GM19099 (cell line): ENCODE measurements around the gene OR11H7.

Experiments
- POLR2A ChIP-seq: IDR thresholded peaks from 3 replicates; pipeline ENCODE4 v1.6.1; 2011; ENCODE audit warnings: low read depth; ENCODE audit not compliant: insufficient read length; ENCODE audit errors: extremely low read depth

The OR11H7 gene

GRCh38 chr14:20228681-20229080, at the start of gene OR11H7:
Gene OR11H7 (plus strand): TSS chr14:20228981.
- no peak for TF ChIP-seq POLR2A

DNA sequence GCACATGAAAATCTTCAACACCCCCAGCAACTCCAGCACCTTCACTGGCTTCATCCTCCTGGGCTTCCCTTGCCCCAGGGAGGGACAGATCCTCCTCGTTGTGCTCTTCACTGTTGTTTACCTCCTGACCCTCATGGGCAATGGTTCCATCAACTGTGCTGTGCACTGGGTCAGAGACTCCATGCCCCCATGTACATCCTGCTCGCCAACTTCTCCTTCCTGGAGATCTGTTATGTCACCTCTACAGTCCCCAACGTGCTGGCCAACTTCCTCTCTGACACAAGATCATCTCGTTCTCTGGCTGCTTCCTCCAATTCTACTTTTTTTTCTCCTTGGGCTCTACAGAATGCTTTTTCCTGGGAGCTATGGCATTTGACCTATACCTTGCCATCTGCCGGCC, 49.6 kb upstream of the OR11H7 start:
- TF ChIP-seq POLR2A: no peak

DNA sequence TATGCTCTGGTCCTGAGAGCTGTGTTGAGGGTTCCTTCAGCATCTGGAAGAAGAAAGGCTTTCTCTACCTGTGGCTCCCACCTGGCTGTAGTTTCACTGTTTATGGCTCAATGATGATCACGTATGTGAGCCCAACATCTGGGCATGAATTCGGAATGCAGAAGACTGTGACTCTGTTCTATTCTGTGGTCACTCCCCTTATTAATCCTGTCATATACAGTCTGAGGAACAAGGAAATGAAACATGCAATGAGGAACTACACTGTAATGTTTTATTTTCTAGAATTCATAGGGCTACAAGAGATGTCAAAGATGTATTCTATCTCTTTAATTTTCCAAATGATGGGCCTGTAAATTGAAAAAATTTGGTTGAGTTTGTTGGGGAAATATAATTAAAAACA, 48.9 kb upstream of the OR11H7 start:
- TF ChIP-seq POLR2A: no peak

DNA sequence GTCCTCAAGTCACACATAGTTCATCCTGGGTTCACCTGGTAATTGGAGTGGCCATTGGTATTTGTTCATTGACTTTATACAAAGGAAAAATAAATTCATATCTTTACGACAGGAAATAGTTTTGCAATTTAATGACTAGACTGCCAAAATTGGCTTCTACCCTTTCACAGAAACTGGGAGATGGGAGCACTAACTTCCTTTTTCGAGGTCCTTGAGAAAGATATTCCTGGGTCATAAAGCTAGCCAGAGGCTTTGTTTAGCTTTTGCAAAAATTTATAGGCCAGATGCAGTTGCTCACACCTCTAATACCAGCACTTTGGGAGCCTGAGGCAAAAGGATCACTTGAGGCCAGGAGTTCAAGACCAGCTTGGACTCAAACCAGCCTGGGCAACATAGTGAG, 48.3 kb upstream of the OR11H7 start:
- no peak for TF ChIP-seq POLR2A

DNA sequence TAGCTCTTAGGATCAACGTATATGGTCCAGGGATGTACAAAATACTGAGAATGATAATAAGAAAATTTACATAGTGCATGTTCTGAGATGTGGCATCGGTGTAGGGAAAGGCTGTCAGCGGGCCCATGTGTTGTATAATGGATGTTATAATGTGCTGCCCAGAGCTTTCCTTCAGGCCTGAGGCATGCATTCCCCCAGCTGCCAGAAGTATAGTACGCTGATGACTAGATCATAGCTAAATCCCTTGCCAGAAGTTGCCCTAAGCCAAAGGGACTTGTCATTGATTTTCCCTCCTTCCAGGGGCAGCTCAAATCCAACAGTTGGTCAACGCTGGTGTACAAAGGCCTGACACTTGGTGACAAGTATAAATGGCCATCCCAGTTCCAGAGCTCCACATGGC, 44.6 kb upstream of the OR11H7 start:
- no peak for TF ChIP-seq POLR2A

- no peak for TF ChIP-seq POLR2A
Measured at GRCh38 chr14:20190596-20190995, 38.2 kb upstream of the OR11H7 start, which contains the start of gene OR11G2. Gene OR11G2 (plus strand): TSS chr14:20190896. CDS start chr14:20197438, 6,542 bp downstream.

- TF ChIP-seq POLR2A: no peak
Measured at GRCh38 chr14:20191396-20191795, 37.4 kb upstream of the OR11H7 start.

- TF ChIP-seq POLR2A: no peak
Measured at GRCh38 chr14:20194101-20194500, 34.7 kb upstream of the OR11H7 start.

DNA sequence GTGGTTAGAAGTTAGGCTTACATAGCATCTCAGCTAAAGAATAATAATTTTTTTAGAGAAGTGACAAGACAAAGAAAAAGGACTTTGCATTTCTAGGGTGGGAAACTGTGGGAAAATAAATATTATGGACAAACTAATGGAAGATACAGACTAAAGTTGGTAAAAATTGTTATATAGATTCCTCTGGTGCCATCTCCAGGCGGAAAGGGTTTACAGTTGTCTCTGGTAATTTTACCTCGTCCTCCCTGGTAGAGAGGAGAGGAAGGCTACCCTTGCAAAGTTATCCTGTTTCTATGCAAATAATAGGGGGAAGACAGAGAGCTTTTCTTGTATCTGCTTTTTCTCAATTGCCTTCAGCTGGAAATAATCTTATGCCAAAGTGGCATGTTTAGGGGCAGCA, 32.9 kb upstream of the OR11H7 start:
- TF ChIP-seq POLR2A: no peak

DNA sequence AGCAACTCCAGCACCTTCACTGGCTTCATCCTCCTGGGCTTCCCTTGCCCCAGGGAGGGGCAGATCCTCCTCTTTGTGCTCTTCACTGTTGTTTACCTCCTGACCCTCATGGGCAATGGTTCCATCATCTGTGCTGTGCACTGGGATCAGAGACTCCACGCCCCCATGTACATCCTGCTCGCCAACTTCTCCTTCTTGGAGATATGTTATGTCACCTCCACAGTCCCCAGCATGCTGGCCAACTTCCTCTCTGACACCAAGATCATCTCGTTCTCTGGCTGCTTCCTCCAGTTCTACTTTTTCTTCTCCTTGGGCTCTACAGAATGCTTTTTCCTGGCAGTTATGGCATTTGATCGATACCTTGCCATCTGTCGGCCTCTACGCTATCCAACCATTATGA, 31.3 kb upstream of the OR11H7 start:
- TF ChIP-seq POLR2A: no peak

DNA sequence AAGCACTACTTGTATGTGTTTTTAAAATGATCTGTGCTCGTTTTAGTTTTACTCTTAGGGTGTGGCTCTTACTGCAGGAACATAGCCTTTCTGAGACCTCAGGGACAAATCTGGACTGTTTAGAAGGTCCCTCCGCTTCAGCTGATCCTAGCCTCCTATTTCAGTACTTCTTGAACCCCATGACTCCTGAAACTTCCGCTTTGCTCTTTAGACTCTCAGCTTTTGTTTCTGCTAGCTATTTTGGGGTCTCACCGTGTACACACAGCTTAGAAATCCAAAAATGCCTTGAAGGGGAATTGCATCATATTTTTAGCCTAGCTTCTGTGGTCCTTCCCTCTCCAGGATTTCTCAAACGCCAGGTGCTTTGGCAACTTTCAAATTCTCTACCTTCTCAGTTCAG, 29.8 kb upstream of the OR11H7 start:
- no peak for TF ChIP-seq POLR2A

DNA sequence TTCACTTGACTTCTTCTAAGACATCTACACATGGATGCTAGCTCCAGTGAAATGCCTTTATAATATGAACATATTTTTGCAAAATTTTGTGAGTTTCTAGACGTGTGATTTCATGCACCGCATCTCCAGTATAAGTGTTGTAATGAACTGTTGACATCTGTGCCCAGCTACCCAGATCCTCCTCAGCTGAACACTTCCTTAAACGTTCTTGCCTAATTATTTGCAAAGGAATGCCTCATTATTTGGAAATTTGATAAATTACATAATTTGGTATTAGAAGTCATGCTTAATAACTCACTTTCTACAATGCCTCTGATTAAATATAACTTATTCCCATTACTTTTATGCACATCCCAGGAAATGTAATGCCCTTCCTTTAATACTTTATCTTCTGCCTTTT, 24.1 kb upstream of the OR11H7 start:
- no peak for TF ChIP-seq POLR2A

GRCh38 chr14:20209595-20209994, 19.2 kb upstream of the OR11H7 start:
- no peak for TF ChIP-seq POLR2A

- no peak for TF ChIP-seq POLR2A
Measured at GRCh38 chr14:20215196-20215595, 13.6 kb upstream of the OR11H7 start.

DNA sequence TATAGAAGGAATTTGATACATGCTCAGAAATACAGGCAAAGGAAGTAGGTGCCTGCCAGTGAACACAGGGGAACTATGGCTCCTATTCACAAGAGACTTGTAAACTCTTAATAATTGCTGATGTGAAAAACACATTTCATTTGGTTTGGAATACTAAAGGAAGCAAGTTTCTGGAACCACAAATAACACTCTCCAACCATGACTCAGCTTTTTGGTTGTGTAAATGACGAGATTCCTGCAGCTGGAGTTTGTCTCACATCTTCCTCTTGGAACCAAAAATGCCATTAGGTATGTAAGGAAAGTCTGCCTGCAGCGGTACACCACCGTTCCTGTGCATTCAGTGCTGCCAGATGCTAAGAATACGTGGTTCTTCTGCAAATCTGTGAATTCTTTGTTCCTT, 9.7 kb upstream of the OR11H7 start:
- TF ChIP-seq POLR2A: no peak

- TF ChIP-seq POLR2A: no peak
Measured at GRCh38 chr14:20223410-20223809, 5.4 kb upstream of the OR11H7 start, which contains the start of gene OR11H6. Gene OR11H6 (plus strand): TSS chr14:20223710. CDS start chr14:20223710, 0 bp downstream.

DNA sequence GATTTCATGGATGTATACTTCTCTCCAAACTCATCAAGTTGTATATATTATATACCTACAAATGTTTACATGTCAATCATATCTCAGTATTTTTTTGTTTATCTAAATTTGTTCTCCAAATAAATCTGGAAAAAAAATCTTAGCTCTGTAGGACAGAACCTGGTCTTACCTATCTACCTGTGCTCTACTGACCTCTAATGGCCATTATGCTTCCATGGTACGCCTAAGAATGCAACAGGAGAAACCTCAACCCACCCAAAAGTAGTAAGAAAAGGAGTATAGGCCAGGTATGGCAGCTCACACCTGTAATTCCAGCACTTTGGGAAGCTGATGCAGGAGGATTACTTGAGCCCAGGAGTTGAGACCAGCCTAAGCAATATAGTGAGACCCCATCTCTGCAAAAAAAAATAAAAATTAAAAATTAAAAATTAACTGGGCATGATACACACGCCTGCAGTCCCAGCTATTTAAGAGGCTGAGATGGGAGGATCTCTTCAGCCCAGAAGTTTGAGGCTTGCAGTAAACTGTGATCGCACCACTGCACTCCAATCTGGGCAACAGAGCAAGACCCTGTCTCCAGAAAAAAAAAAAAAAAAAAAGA, 19.0 kb downstream of the OR11H7 start:
- no peak for TF ChIP-seq POLR2A

DNA sequence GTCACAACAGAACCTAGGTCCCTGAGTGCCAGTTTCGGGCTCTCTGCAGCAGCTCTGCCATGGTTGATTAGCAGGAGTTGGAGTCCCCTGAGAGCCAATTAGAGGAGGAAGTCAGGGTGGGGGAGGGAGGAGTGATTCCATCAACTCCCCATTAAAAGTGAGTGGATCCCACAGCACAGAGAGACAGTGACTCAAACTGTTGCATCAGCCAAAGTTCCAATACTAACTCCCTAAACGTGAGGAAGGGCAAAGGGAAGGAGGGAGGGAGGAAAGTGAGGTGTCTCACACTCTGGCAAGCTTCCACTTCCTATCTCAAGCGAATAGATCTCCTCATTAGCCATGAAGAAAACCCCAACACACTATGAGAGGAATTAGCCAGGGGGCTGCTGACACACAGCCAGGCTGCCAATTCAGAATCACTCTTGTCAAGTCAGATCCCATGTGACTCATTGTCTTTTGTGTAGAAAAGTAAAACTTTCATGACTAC, 33.9 kb downstream of the OR11H7 start:
- TF ChIP-seq POLR2A: no peak

GRCh38 chr14:20274062-20274461, 45.3 kb downstream of the OR11H7 start:
- no peak for TF ChIP-seq POLR2A
